Muscle of leg (tissue), 11 donors: Measurements from ENCODE around the gene C1QL1. TPM values are rescaled to one million over a fixed set of nuclear protein-coding genes. Genes with fewer than 3 reads are reported as not detected.

Experiments used
- DNase-seq: peaks from one replicate; pipeline ENCODE4 v3.0.0; 2013
- H3K27ac ChIP-seq: one replicate; pipeline ENCODE4 v1.5.1; 2013; ENCODE audit warnings: mild to moderate bottlenecking, low read length, control low read depth
- H3K27me3 ChIP-seq: one replicate; pipeline ENCODE4 v1.6.1; 2013; ENCODE audit warnings: low read length; ENCODE audit not compliant: control insufficient read depth, insufficient read depth
- H3K36me3 ChIP-seq: one replicate; pipeline ENCODE4 v1.6.1; 2013; ENCODE audit warnings: low read length; ENCODE audit not compliant: control insufficient read depth, insufficient read depth
- H3K4me1 ChIP-seq: one replicate; pipeline ENCODE4 v1.6.1; 2013; ENCODE audit warnings: low read length; ENCODE audit not compliant: control insufficient read depth, insufficient read depth
- H3K4me3 ChIP-seq: one replicate; pipeline ENCODE4 v1.5.1; 2013; ENCODE audit warnings: low read length, control low read depth
- H3K9me3 ChIP-seq: replicated peaks from 2 replicates; pipeline ENCODE4 v1.6.1; 2013; ENCODE audit warnings: low read depth, low read length; ENCODE audit not compliant: control insufficient read depth
- WGBS: methylation state at CpG from one replicate; pipeline ENCODE4 v1.1.5; 2013; ENCODE audit warnings: missing lambda C conversion rate; ENCODE audit not compliant: insufficient coverage; 5-methylcytosine and 5-hydroxymethylcytosine counted together
- polyA plus RNA-seq, 8 donors: library from polyadenylated mRNA; unstranded; fragments of 120-200 nt; gene quantifications; one replicate each; pipeline versions ENCODE4 v1.2.1 to v1.2.3, GENCODE V29; 2013; ENCODE audit warnings: inconsistent platforms in 1 of 8, low replicate concordance in 1 of 8; ENCODE audit not compliant: insufficient read length in 8 of 8, insufficient read depth in 1 of 8
- total RNA-seq: library from RNA; stranded (reverse); fragments of 120-200 nt; gene quantifications from one replicate; pipeline ENCODE4 v1.2.4, GENCODE V29; 2013

C1QL1 gene
- total and polyA plus RNA-seq, 9 donors, result 0.82 to 11.1 (median 2.5) TPM

DNA sequence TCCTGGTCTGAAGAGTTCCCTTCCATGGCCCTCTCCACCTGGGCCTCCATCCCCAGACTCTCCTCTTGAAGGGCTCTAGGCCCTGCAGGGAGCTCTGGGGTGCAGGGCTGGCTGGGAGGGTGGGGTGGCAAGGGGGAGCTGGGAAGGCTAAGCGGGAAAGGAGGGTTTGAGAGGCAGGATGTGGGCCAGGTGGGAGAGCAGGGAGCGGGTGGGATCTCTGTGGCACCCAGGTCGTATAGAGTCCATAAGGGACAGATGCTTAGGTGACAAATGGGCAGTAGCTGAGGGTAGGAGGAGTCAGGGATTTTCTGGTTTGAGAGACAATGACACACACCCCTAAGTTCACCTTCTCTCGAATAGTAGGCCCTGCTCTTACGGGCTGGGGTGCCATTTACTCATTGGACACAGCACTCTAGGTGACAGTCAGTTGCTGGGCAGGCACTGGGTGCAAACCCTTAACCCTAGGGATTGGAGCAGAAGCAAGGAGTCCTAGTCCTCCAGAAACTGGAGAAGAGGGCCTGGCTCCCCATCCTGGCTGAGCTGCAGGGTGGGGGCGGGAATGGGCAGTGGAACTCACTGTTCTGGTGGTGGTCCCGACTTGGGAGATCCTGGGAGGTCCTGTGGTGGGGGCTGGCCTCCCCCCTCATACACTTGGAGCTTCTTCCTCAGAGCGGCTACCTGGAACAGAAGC, 35.9 kb downstream of the C1QL1 start:
- no peaks in the 10 kb centered on the region for H3K9me3 ChIP-seq
- no peak overlapping the region for H3K27ac ChIP-seq
- no peak overlapping the region for H3K4me3 ChIP-seq
- no peak for DNase-seq
- WGBS, result 92% methylated on average over 4 of the region's 8 CpGs
- no peaks in the 10 kb centered on the region for H3K27me3 ChIP-seq
- H3K36me3 ChIP-seq, result peaks cover 66% of the 10 kb centered on the region
- H3K4me1 ChIP-seq, result no peaks in the 10 kb centered on the region

- H3K4me1 ChIP-seq, result no peaks in the 10 kb centered on the region
- no CpG with 5 or more reads among the region's 5 CpGs for WGBS
- no peaks in the 10 kb centered on the region for H3K9me3 ChIP-seq
- no peak overlapping the region for H3K27ac ChIP-seq
- peaks cover 73% of the 10 kb centered on the region for H3K36me3 ChIP-seq
- H3K27me3 ChIP-seq, result no peaks in the 10 kb centered on the region
- no peak overlapping the region for H3K4me3 ChIP-seq
- no peak for DNase-seq
These were observed 36.7 kb downstream of the C1QL1 start for GRCh38 chr17:44931376-44931775.

- Histone ChIP-seq H3K9me3 (no peaks in the 10 kb centered on the region), H3K36me3 (peaks cover 69% of the 10 kb centered on the region), H3K4me3 (no peak overlapping the region), H3K27ac (no peak overlapping the region), H3K27me3 (no peaks in the 10 kb centered on the region), H3K4me1 (no peaks in the 10 kb centered on the region)
- no peak for DNase-seq
- 100% methylated on average over 4 of the region's 6 CpGs for WGBS
These were observed 37.4 kb downstream of the C1QL1 start for GRCh38 chr17:44930667-44931066.

DNA sequence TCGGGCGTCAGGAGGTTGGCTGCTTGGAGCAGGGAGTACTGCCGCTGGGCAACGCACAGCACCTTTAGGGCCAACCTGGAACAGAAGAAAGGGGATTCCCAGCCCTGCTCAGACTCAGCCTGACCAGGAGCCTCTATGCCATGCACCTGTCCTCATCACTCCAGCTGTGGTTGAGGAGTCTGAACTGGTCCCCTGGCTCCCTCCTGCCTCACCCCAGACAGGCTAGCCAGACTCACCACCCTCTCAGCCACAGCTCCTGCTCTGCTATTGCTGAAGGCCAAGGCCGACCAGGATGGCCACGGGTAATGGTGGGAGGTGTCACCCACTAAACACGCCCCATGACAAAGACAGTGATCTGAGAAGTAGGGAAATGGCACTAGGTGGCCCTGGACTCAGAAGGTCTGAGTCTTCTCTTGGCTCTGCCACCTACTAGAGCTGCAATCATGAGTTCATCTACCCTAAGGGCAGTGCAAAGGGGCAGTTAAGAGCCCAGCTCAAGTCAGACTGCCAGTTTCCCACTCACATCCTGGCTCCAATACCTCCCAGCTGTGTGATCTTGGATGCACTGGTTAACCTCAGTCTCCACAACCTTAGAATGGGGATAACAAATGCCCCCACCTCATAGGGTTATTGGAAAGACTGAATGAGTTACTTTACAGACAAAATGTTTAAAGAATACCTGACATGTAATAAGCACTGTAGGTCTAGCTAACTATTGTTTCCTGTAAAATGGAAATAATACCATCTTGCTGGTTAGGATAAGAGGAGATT, 39.0 kb downstream of the C1QL1 start:
- Histone ChIP-seq H3K9me3 (no peaks in the 10 kb centered on the region), H3K27me3 (no peaks in the 10 kb centered on the region), H3K36me3 (peaks cover 55% of the 10 kb centered on the region), H3K4me3 (no peak overlapping the region), H3K4me1 (no peaks in the 10 kb centered on the region), H3K27ac (no peak overlapping the region)
- 93% methylated on average over 7 of the region's 7 CpGs for WGBS
- DNase-seq, result no peak

- Histone ChIP-seq H3K27me3 (no peaks in the 10 kb centered on the region), H3K4me3 (no peak overlapping the region), H3K4me1 (no peaks in the 10 kb centered on the region), H3K36me3 (peaks cover 49% of the 10 kb centered on the region), H3K27ac (no peak overlapping the region), H3K9me3 (no peaks in the 10 kb centered on the region)
- no peak for DNase-seq
- WGBS, result 93% methylated on average over 15 of the region's 15 CpGs
These were observed 40.0 kb downstream of the C1QL1 start for GRCh38 chr17:44928136-44928535.

- peaks cover 45% of the 10 kb centered on the region for H3K36me3 ChIP-seq
- H3K4me3 ChIP-seq, result no peak overlapping the region
- no peaks in the 10 kb centered on the region for H3K4me1 ChIP-seq
- no peak for DNase-seq
- H3K27ac ChIP-seq, result no peak overlapping the region
- H3K9me3 ChIP-seq, result no peaks in the 10 kb centered on the region
- peaks cover 1% of the 10 kb centered on the region for H3K27me3 ChIP-seq
- 92% methylated on average over 2 of the region's 3 CpGs for WGBS
These were observed 40.4 kb downstream of the C1QL1 start for GRCh38 chr17:44927696-44928095.

GRCh38 chr17:44926821-44927525, 41.1 kb downstream of the C1QL1 start:
- 91% methylated on average over 8 of the region's 15 CpGs for WGBS
- H3K27ac ChIP-seq, result no peak overlapping the region
- no peak overlapping the region for H3K4me3 ChIP-seq
- no peaks in the 10 kb centered on the region for H3K4me1 ChIP-seq
- DNase-seq, result no peak
- H3K36me3 ChIP-seq, result peaks cover 43% of the 10 kb centered on the region
- H3K27me3 ChIP-seq, result peaks cover 9% of the 10 kb centered on the region
- H3K9me3 ChIP-seq, result no peaks in the 10 kb centered on the region

DNA sequence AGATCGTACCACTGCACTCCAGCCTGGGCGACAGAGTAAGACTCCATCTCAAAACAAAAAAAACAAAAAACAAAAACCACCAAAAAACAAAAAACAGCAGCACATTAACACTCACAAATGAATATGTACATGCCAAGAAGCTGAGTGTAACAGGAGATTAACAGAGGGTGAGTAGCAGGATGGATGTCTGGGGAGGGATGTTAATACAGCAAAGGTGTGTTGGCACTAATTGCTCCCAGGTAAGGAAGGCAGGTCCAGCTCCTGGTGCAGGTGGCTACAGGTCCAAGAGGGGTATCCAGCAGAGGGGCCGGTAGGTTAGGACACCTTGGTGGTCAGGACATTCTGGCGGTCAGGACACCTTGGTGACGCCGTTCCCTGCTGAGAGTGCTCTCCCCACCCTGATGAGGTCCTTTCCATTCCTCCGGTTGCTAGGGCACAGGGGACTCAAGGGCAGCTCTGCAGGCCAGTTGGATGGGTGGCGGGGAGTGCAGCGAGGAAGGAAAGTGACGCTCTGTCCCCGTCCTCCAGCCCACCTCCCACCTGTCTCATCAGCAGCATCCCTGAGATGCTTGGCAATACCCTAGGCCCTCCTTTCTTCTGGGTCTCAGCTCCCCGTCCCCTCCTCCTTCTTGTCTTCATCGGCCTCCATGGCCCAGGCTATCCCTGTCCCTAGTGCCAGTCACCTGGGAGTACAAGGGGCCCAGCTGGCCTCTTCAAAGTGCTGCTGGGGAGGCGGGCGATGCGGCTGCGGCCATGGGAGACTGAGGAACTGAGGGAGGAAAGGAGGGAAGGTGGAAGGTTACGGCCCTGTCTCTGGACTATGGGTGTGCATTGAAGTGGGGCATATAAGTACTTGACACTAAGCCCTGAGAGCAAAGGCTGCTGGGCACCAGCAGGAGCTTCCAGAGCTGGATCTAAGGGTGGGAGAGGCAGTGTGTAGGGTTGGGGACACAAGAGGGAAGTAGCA, 42.1 kb downstream of the C1QL1 start:
- 90% methylated on average over 16 of the region's 18 CpGs for WGBS
- Histone ChIP-seq H3K9me3 (no peaks in the 10 kb centered on the region), H3K27ac (no peak overlapping the region), H3K4me3 (no peak overlapping the region), H3K36me3 (peaks cover 33% of the 10 kb centered on the region), H3K27me3 (peaks cover 15% of the 10 kb centered on the region), H3K4me1 (peaks cover 5% of the 10 kb centered on the region)
- DNase-seq, result no peak

DNA sequence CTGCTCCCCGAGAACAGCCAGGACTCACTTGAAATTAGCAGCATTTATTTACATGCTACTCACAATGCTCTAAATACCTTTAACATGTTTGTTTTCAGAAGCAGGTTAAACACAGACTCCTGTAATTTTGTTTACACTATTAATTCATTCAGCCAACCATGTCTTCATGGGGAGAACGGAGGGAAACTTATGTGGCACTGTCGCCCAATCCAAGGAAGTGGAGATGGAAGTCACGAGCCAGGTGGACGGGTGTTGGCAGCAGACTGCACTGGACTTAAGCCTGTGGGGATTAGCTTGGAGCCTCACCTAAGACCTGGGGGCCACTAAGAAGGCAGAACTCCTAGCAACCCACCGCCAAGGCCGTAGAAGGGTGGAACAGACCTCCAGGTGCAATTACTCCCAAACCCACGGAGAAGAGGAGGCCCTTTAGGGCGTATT, 44.0 kb downstream of the C1QL1 start:
- no peak overlapping the region for H3K4me3 ChIP-seq
- no peak overlapping the region for H3K27ac ChIP-seq
- peaks cover 25% of the 10 kb centered on the region for H3K36me3 ChIP-seq
- WGBS, result 71% methylated on average over 2 of the region's 9 CpGs
- no peak for DNase-seq
- peaks cover 18% of the 10 kb centered on the region for H3K4me1 ChIP-seq
- no peaks in the 10 kb centered on the region for H3K9me3 ChIP-seq
- H3K27me3 ChIP-seq, result peaks cover 22% of the 10 kb centered on the region
